Measurements from ENCODE around the gene FBXW9. TPM values are rescaled to one million over a fixed set of nuclear protein-coding genes. Genes with fewer than 3 reads are reported as not detected.
A peak's percentile ranks its signal among the peaks of the same experiment; 100 is the strongest.

The FBXW9 gene
- polyA plus RNA-seq, 1 donor from 2014 or later: 16.2 TPM

- H3K9me3 ChIP-seq (ENCODE audit: low read length): no peaks in the 10 kb centered on the region
- H3K4me2 ChIP-seq (ENCODE audit: low read length): peak overlapping the region; percentile 55
- peaks cover 5% of the 10 kb centered on the region for H3F3A ChIP-seq (ENCODE audit: insufficient read depth, low read length, poor library complexity, severe bottlenecking)
- H3K9ac ChIP-seq (ENCODE audit: low read length): peak overlapping the region; percentile 76
- H4K20me1 ChIP-seq (ENCODE audit: insufficient read depth): no peaks in the 10 kb centered on the region
- H3K27ac ChIP-seq (ENCODE audit: low read length): no peak overlapping the region
- H3K27me3 ChIP-seq (ENCODE audit: insufficient read depth, low read depth, low read length): no peaks in the 10 kb centered on the region
- TF ChIP-seq REST (IDR thresholded peaks at IDR 0.05; ENCODE audit: borderline replicate concordance) (no peak), EZH2 (IDR thresholded peaks at IDR 0.05; ENCODE audit: borderline replicate concordance, insufficient read depth, low read length, poor library complexity, severe bottlenecking) (no peak), EP300 (conservative IDR thresholded peaks at IDR 0.05; ENCODE audit: poor library complexity, severe bottlenecking) (no peak), TAF1 (IDR thresholded peaks at IDR 0.05; ENCODE audit: low read depth) (no peak), SMC3 (conservative IDR thresholded peaks at IDR 0.05; ENCODE audit: poor library complexity) (no peak), MXI1 (conservative IDR thresholded peaks at IDR 0.05; ENCODE audit: poor library complexity, severe bottlenecking) (no peak), RAD21 (conservative IDR thresholded peaks at IDR 0.05) (no peak), CTCF (IDR thresholded peaks at IDR 0.05; ENCODE audit: poor library complexity, severe bottlenecking) (no peak), POLR2AphosphoS5 (IDR thresholded peaks at IDR 0.05) (no peak)
- peak overlapping the region; percentile 66 for H2AFZ ChIP-seq (ENCODE audit: low read depth, low read length)
- no peaks in the 10 kb centered on the region for H3K9me2 ChIP-seq (ENCODE audit: insufficient read depth, low read length)
- no peaks in the 10 kb centered on the region for H3K36me3 ChIP-seq (ENCODE audit: insufficient read depth, low read length)
- H3K4me3 ChIP-seq (ENCODE audit: low read length): peak overlapping the region; percentile 99
- H3K79me2 ChIP-seq (replicated peaks; ENCODE audit: insufficient read depth, low read length): no peaks in the 10 kb centered on the region
Measured at GRCh38 chr19:12695997-12696365, 450 bp downstream of the FBXW9 start.

- H3K27ac ChIP-seq (ENCODE audit: low read length): no peak overlapping the region
- no peaks in the 10 kb centered on the region for H3K79me2 ChIP-seq (replicated peaks; ENCODE audit: insufficient read depth, low read length)
- no peaks in the 10 kb centered on the region for H3K9me3 ChIP-seq (ENCODE audit: low read length)
- no peaks in the 10 kb centered on the region for H3K27me3 ChIP-seq (ENCODE audit: insufficient read depth, low read depth, low read length)
- no peaks in the 10 kb centered on the region for H4K20me1 ChIP-seq (ENCODE audit: insufficient read depth)
- no peak for TF ChIP-seq TAF1 (IDR thresholded peaks at IDR 0.05; ENCODE audit: low read depth)
- no peak for TF ChIP-seq REST (IDR thresholded peaks at IDR 0.05; ENCODE audit: borderline replicate concordance)
- TF ChIP-seq EP300 (conservative IDR thresholded peaks at IDR 0.05; ENCODE audit: poor library complexity, severe bottlenecking): no peak
- TF ChIP-seq CTCF (IDR thresholded peaks at IDR 0.05; ENCODE audit: poor library complexity, severe bottlenecking): no peak
- no peak for TF ChIP-seq MXI1 (conservative IDR thresholded peaks at IDR 0.05; ENCODE audit: poor library complexity, severe bottlenecking)
- no peak for TF ChIP-seq POLR2AphosphoS5 (IDR thresholded peaks at IDR 0.05)
- no peak for TF ChIP-seq RAD21 (conservative IDR thresholded peaks at IDR 0.05)
- no peak for TF ChIP-seq SMC3 (conservative IDR thresholded peaks at IDR 0.05; ENCODE audit: poor library complexity)
- no peak for TF ChIP-seq EZH2 (IDR thresholded peaks at IDR 0.05; ENCODE audit: borderline replicate concordance, insufficient read depth, low read length, poor library complexity, severe bottlenecking)
- no peaks in the 10 kb centered on the region for H3K36me3 ChIP-seq (ENCODE audit: insufficient read depth, low read length)
- peak overlapping the region; percentile 55 for H3K4me2 ChIP-seq (ENCODE audit: low read length)
- no peak overlapping the region for H2AFZ ChIP-seq (ENCODE audit: low read depth, low read length)
- H3K9me2 ChIP-seq (ENCODE audit: insufficient read depth, low read length): no peaks in the 10 kb centered on the region
- H3F3A ChIP-seq (ENCODE audit: insufficient read depth, low read length, poor library complexity, severe bottlenecking): peaks cover 5% of the 10 kb centered on the region
- H3K4me3 ChIP-seq (ENCODE audit: low read length): peak overlapping the region; percentile 99
- peak overlapping the region; percentile 76 for H3K9ac ChIP-seq (ENCODE audit: low read length)
Measured at GRCh38 chr19:12695514-12695913, 917 bp downstream of the FBXW9 start.

All from neural cell (in vitro differentiated cells).